ENCODE data around the gene SLC35G1. TPM values are rescaled to one million over a fixed set of nuclear protein-coding genes. Genes with fewer than 3 reads are reported as not detected.

The SLC35G1 gene
- total RNA-seq, 2 experiments from 2014 or later, result 2.9 to 3.1 TPM

DNA sequence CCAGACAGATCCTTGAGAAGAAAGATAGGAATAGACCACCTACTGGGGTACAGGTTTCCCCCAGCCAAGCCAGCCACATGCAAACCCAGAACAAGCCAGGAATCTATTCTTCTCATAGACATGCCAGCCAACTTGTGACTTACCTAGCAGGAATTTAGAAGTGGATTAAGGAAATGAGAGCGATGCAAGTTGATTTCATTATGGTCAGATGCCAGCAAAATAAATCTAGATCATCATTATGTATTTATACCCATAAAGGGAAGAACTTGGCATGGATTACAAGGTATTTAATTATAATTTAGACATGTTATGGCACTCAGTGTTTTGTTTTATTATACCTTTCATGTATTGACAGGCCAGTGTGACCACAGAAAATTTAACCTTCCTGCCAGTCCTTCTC lies 32.8 kb downstream of the SLC35G1 start:
- ATAC-seq (ENCODE audit: poor library complexity), result no peak
- intact Hi-C loops (cut with DNase I, micrococcal nuclease), result no loop called here
- Histone ChIP-seq H3K27ac (ENCODE audit: low read depth in 1 of 2, low read length in 2 of 2) (no peak overlapping the region), H3K4me1 (ENCODE audit: insufficient read depth, low read length) (no peaks in the 10 kb centered on the region), H3K27me3 (ENCODE audit: control insufficient read depth in 1 of 2, insufficient read depth in 2 of 2, low read length in 2 of 2) (no peaks in the 10 kb centered on the region), H3K4me3 (ENCODE audit: low read length) (no peak overlapping the region), H3K36me3 (ENCODE audit: insufficient read depth, low read length) (no peaks in the 10 kb centered on the region), H3K9me3 (ENCODE audit: control insufficient read depth in 1 of 2, insufficient read depth in 1 of 2, low read length in 2 of 2) (no peaks in the 10 kb centered on the region)
- POLR2A ChIA-PET, result no interaction called here
- Mint-ChIP-seq H3K4me1 (ENCODE audit: low read depth) (no peaks in the 10 kb centered on the region), H3K36me3 (ENCODE audit: low read depth) (peaks cover 4% of the 10 kb centered on the region), H3K4me3 (no peak overlapping the region), H3K27me3 (peaks cover 5% of the 10 kb centered on the region), H3K27ac (no peak overlapping the region), H3K9me3 (no peaks in the 10 kb centered on the region)
- no peak for DNase-seq
- TF ChIP-seq, protein P1, sequence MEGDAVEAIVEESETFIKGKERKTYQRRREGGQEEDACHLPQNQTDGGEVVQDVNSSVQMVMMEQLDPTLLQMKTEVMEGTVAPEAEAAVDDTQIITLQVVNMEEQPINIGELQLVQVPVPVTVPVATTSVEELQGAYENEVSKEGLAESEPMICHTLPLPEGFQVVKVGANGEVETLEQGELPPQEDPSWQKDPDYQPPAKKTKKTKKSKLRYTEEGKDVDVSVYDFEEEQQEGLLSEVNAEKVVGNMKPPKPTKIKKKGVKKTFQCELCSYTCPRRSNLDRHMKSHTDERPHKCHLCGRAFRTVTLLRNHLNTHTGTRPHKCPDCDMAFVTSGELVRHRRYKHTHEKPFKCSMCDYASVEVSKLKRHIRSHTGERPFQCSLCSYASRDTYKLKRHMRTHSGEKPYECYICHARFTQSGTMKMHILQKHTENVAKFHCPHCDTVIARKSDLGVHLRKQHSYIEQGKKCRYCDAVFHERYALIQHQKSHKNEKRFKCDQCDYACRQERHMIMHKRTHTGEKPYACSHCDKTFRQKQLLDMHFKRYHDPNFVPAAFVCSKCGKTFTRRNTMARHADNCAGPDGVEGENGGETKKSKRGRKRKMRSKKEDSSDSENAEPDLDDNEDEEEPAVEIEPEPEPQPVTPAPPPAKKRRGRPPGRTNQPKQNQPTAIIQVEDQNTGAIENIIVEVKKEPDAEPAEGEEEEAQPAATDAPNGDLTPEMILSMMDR (IDR thresholded peaks at IDR 0.05), result no peak
- CTCF ChIA-PET, result no interaction called here

GRCh38 chr10:93938140-93938539 lies 44.4 kb downstream of the SLC35G1 start:
- Histone ChIP-seq H3K4me1 (ENCODE audit: insufficient read depth, low read length) (no peaks in the 10 kb centered on the region), H3K27me3 (ENCODE audit: control insufficient read depth in 1 of 2, insufficient read depth in 2 of 2, low read length in 2 of 2) (no peaks in the 10 kb centered on the region), H3K36me3 (ENCODE audit: insufficient read depth, low read length) (no peaks in the 10 kb centered on the region), H3K4me3 (ENCODE audit: low read length) (no peak overlapping the region), H3K9me3 (ENCODE audit: control insufficient read depth in 1 of 2, insufficient read depth in 1 of 2, low read length in 2 of 2) (peaks cover 0 to 3% of the 10 kb centered on the region in 2 experiments), H3K27ac (ENCODE audit: low read depth in 1 of 2, low read length in 2 of 2) (no peak overlapping the region)
- ChIA-PET POLR2A (no interaction called here), CTCF (interaction anchor here (0.7 kb wide), 1 partner anchor 744 kb away, joined by 3 read pairs; no protein-coding TSS in a partner anchor)
- intact Hi-C loops (cut with DNase I, micrococcal nuclease), result no loop called here
- DNase-seq (no peak), ATAC-seq (ENCODE audit: poor library complexity) (no peak)
- no peaks in the 10 kb centered on the region for H3K27me3 Mint-ChIP-seq
- TF ChIP-seq, protein P1 (IDR thresholded peaks at IDR 0.05), result no peak
- H3K36me3 Mint-ChIP-seq (ENCODE audit: low read depth), result no peaks in the 10 kb centered on the region
- no peak overlapping the region for H3K4me3 Mint-ChIP-seq
- peaks cover 6% of the 10 kb centered on the region for H3K9me3 Mint-ChIP-seq
- H3K27ac Mint-ChIP-seq, result no peak overlapping the region
- H3K4me1 Mint-ChIP-seq (ENCODE audit: low read depth), result no peaks in the 10 kb centered on the region

- Mint-ChIP-seq H3K4me1 (ENCODE audit: low read depth) (no peaks in the 10 kb centered on the region), H3K36me3 (ENCODE audit: low read depth) (no peaks in the 10 kb centered on the region), H3K4me3 (no peak overlapping the region), H3K27me3 (no peaks in the 10 kb centered on the region), H3K27ac (no peak overlapping the region), H3K9me3 (no peaks in the 10 kb centered on the region)
- CTCF ChIA-PET, result no interaction called here
- DNase-seq (no peak), ATAC-seq (ENCODE audit: poor library complexity) (no peak)
- no peak overlapping the region for H3K27ac ChIP-seq (ENCODE audit: low read depth in 1 of 2, low read length in 2 of 2)
- POLR2A ChIA-PET, result no interaction called here
- intact Hi-C loops (cut with DNase I, micrococcal nuclease), result no loop called here
- no peak overlapping the region for H3K4me3 ChIP-seq (ENCODE audit: low read length)
- no peaks in the 10 kb centered on the region for H3K9me3 ChIP-seq (ENCODE audit: control insufficient read depth in 1 of 2, insufficient read depth in 1 of 2, low read length in 2 of 2)
- no peaks in the 10 kb centered on the region for H3K27me3 ChIP-seq (ENCODE audit: control insufficient read depth in 1 of 2, insufficient read depth in 2 of 2, low read length in 2 of 2)
- H3K4me1 ChIP-seq (ENCODE audit: insufficient read depth, low read length), result no peaks in the 10 kb centered on the region
- TF ChIP-seq, protein P1 (IDR thresholded peaks at IDR 0.05), result no peak
- no peaks in the 10 kb centered on the region for H3K36me3 ChIP-seq (ENCODE audit: insufficient read depth, low read length)
These were observed 47.1 kb downstream of the SLC35G1 start for GRCh38 chr10:93940881-93941280.
